Left colon (tissue), 2 donors: ENCODE measurements around the gene HNRNPU. TPM values are rescaled to one million over a fixed set of nuclear protein-coding genes. Genes with fewer than 3 reads are reported as not detected.

ENCODE experiments used
- ATAC-seq: fragments of 200-7000 bp; cut with Tn5 transposase; one replicate; pipeline ENCODE4 v1.9.1; 2020; ENCODE audit warnings: mild to moderate bottlenecking, moderate library complexity
- DNase-seq, 2 donors: peaks; one replicate each; pipeline ENCODE4 v3.0.0-alpha.2; 2020
- intact Hi-C, 2 donors: fragments of 100-400 bp; cut with DNase I in 1 of 2; cut with micrococcal nuclease in 1 of 2; formaldehyde crosslinking; loops; one replicate each; pipeline versions ENCODE4 v1.11.2 to v1.14.0; 2022; cut with DNase I, micrococcal nuclease
- total RNA-seq, 2 donors: library from RNA; stranded (reverse); fragmentation: NEBNext Ultra II Directional; extraction: Animal tissue kit (Norgen Biotek cat#: 25700); gene quantifications; one replicate each; pipeline ENCODE4 v1.2.1, GENCODE V29; 2021
- donor health status: DM: no; HTN: no; CAD: no.
- donor health status: DM: yes; HTN: yes; CAD: no.

HNRNPU gene
- total RNA-seq, 2 donors from 2014 or later = 188 to 225 TPM

DNA sequence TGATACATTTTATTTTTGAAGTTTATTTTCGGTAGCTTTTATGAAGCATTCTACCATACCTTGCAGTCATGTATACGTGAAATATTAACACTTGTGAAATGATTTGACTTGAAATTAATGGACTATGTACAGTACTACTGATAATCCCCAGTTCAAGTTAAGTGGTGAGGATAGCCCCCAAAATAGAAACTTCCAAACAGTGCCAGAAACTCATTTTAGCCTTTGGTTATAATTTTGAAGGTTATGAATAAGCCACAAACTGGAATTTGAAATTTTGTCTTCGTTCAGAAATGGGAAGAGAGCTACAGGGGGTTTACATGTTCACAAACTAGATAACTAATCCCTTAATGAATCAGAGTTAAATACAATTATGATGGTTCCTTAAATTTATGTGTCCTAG lies 1.5 kb upstream of the HNRNPU start:
- DNase-seq (no peak), ATAC-seq (no peak)

DNA sequence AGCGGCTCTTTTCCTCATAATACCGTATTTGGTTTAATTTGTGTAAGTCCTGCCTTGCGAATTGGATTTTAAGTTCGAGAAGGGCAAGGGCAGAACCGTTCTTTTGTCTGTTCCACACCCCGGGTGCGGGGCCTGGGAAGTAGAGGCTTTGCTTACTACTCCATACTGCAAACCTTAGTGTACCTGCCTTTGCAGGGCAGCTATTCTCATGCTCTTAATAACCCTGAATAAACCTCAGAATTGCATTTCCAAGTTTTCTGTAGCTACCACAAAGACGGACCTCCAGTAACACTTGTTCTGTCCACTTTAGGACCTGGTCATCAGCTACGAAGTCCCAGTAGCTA lies 657 bp upstream of the HNRNPU start:
- DNase-seq (peak; percentile 36 to 60), ATAC-seq (no peak)
- intact Hi-C loops = loop anchor here in 1 of 2 donors (5.0 to 10.0 kb wide), 2 partner anchors 100 to 177 kb away; a partner anchor contains a TSS

More for the DNA sequence above, 1.5 kb upstream of the HNRNPU start:
- intact Hi-C loops = loop anchor here in 1 of 2 donors (5.0 to 10.0 kb wide), 2 partner anchors 99 to 176 kb away; a partner anchor contains a TSS

DNA sequence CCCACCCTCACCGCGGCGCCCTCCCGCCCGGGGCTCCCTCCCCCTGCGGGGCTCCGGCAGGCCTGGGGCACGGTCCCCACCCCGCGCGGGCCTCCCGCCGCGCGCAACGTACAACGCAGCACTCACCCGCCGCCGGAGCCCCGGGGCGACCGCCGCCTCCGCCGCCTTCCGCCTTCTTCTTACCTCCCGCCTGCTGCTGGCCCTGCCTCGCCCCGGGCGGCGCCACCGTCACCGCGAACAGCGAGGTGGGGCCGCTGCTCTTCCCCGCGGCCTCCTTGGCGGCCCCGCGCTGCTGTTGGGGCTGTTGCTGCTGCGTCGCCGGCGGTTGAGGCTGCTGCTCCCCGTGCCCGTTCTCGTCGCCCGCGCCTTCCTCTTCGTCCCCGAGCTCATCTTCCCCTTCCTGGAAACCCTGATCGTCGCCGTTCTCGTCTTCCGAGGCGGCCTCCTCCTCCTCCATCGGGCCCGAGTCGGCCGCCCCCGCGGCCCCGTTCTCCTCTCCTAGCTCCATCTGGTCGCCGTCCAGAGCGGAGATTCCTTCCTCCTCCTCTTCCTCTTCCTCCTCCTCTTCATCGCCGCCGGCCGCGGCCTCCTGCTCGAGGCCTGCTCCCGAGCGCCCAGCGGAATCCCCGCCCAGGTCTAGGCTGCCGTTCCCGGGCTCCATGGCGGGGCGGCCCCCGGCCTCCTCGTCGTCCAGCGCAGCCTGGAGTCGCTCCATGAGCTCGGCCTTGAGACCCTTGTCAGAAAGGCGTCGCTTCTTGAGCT lies 671 bp downstream of the HNRNPU start:
- DNase-seq = peak; percentile 39 to 58
- ATAC-seq = peak; percentile 29
- intact Hi-C loops = loop anchor here in 1 of 2 donors (10.0 kb wide), 1 partner anchor 101 kb away; a partner anchor contains a TSS

DNA sequence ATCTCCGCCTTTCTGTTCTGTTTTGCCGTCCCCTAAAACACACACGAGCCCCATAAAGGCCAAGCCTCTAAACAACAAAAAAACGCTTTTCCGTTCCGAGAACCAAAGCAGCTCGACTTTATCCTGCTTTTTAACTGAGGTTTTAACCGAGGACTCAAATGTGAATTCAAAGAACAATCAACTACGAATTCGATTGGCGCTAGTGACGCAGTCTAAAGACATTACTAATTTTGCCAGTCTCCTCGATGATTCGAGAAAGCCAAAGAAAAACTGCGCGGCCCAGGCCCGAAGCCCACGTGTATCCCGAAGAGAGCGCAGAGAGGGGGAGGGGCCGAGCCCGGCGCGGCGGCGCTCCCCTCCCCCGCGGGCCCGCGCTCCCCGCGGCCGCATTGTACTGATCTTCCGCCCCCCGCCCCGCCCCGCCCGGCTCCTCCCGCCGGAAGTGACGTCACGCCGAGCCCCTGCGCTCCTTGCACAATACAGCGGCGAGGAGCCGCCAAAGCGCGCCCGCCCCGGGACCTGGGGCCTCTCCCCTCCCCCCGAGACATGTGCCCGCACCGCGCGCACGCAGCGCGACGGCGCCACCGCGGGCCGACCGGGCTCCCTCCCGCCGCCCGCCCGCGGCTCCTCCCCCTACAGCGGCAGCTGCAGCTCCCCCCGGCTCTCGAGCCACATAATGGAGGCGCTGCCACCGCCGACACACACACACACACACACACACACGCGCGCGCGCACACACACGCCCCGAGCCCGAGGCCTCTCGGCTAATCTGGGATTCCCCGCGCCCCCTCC lies 1.4 kb downstream of the HNRNPU start:
- ATAC-seq (peak; percentile 76), DNase-seq (peak; percentile 97)
- intact Hi-C loops = loop anchor here in 1 of 2 donors (10.0 kb wide), 1 partner anchor 102 kb away; a partner anchor contains a TSS

DNA sequence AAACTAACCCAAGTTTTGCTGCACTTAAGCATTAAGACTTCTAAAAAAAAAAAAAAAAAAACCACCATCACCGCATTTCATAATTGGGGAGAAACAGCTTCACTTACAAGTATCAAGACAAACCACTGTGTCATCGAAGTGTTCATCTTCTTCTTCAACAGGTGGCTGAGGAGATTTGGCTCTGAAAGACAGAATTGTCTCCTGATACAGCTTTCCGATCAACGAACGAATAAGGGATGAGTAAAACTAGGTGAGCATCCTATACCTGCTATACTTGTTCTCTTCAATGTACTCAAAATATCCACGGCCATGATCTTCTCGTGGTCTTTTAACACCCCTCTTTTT lies 2.0 kb downstream of the HNRNPU start:
- intact Hi-C loops = loop anchor here in 1 of 2 donors (10.0 kb wide), 1 partner anchor 102 kb away; a partner anchor contains a TSS
- no peak for ATAC-seq
- DNase-seq = no peak

DNA sequence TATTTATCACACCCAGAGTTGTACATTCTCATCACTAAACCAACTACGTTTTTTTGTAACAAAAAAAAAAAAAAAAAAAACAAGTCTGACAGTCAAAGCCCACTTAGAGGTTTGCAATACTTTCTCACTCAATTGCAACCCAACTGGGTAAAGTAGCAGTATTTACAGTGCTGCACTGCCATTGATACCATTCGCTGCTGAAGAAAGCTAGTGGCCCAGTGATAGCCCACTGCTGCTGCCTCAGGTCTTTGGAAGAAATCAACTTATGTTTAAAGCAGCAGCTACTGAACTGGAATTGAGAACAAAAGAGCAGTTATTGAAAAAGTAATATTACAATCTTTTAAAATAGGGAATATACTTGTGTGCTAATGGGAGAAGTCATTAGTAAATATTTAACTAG lies 2.7 kb downstream of the HNRNPU start:
- no peak for ATAC-seq
- intact Hi-C loops = loop anchor here in 1 of 2 donors (10.0 kb wide), 1 partner anchor 103 kb away; a partner anchor contains a TSS

DNA sequence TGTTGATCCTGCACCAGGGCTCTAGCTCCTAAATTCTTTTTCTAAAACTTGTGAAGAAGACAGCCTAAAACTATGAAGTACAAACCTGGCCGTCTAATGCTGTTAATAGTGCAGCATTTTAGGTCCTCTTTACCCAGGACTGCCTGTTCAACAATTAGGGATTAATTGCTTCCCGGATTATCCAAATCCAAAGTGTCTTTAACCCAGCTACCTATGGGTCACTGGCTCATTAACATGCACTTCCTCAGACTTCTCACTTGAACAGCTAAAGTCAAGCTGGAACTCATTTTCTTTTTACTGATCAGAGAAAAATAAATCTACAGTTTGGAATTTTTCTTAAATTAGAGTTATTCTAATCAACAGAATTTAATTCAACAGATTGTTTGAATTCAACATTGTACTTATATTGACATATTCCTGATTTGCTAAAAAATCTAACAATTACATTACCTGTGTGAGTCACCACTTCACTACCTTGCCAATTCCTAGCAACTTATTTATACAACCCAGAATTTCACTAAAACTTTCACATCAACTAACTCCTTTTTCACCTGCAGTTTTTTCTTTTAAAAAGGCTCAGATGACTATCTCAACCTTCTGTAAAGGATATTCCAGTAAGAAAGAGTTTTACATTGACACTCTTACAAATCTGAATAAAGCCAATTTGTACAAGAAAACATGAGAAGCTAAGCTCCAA lies 3.3 kb downstream of the HNRNPU start:
- ATAC-seq (no peak), DNase-seq (no peak)
- intact Hi-C loops = loop anchor here in 1 of 2 donors (10.0 kb wide), 1 partner anchor 104 kb away; a partner anchor contains a TSS

More for the DNA sequence above, 2.7 kb downstream of the HNRNPU start:
- DNase-seq = no peak

DNA sequence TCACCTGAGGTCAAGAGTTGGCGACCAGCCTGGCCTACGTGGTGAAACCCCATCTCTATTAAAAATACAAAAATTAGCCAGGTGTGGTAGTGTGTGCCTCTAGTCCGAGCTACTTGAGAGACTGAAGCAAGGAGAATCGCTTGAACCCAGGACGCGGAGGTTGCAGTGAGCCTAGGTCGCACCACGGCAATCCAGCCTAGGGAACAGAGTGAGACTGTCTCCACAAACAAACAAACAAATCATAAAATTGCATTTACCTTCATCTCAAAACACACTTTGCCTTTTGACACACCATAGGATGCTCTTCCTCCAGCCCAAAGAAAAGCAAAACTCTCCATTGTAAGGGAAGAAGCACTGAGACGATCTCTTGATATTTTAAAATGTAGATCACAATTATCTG lies 4.3 kb downstream of the HNRNPU start:
- no peak for DNase-seq
- intact Hi-C loops = loop anchor here in 1 of 2 donors (10.0 kb wide), 1 partner anchor 105 kb away; a partner anchor contains a TSS
- no peak for ATAC-seq

DNA sequence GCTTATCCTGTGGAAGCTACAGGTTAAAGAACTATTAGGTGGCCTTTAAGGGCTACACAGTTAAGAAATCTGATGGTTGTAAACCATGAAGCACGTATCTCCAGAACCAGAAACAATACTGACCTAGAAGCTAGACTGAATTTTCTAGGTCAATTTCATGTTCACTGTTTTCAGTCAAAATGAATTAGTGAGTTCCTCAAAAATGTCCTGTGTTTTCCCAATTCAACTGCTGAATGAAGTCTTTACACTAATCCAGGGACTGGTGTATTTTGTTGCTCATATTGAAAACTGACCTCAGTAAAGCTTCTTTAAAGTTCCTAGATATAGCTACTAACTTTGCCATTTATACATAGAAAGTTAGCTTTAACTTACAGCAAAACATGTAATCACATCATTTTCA lies 6.0 kb downstream of the HNRNPU start:
- intact Hi-C loops = no loop called here
- ATAC-seq (no peak), DNase-seq (no peak)

DNA sequence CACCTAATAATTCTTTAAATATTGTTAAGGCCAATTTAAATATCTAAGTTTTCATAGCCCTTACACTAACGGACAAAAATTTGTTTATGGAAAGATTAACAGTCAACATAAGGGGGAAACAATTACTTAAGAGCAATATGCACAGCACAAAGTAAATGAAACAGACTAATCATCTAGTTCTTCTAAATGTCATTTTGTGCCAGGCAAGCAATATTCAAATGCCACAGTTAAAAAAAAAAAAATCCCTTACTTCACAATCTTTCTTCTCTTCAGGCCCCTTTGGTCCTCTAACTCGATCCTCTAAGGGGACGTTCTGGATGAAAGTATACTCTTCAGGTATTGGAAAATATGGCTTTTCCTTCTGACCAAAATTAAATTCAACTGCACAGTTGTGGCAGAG lies 6.6 kb downstream of the HNRNPU start:
- ATAC-seq (no peak), DNase-seq (no peak)
- intact Hi-C loops = no loop called here

DNA sequence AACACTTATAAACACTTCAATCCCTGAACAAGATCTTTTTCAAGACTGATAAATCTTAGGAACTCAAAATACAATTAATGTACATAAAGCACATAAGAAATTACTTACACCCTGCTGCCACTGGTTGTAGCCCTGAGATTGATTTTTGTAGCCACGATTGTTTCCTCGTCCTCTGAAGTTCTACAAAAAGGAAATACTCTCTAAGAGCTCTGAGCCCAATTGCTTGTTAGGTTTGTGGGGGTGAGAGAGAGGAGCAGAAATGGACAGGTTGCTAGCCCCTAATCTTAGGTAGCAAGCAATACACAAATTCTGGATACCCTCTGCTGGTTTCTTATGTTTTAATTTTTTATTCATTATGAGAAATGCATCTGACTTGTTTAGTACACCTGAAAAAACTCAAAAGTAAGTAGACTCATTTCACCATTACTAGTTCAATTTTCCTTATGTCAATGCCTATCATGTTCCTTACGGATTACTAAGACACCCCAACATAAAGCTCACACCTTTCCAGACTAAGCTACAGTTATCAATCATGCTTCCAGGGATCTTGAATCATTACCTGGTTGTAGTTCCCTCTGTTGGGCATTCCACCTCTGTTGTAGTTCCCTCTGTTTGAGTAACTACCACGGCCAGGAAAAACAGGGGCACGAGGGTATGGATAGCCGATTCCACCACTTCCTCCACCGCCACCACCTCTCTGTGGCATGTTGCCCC lies 9.3 kb downstream of the HNRNPU start:
- intact Hi-C loops = no loop called here
- DNase-seq (no peak), ATAC-seq (no peak)

DNA sequence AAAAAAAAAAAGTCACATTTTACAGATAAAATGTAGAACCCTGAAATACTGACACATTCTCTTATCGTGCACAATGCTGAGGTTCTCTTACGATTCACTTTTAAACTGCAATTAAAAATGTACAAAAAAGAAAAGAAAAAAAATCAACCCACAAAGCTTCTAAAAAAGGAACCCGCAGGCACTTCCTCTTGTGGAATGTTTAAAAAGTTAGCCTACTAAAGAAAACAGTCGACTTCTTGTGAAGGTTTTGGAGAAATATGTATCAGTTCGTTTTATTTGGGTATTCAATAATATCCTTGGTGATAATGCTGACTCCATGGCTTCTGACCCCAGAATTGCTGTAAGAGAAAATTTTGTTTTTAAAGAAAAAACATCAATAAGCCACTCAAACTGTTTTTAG lies 10.2 kb downstream of the HNRNPU start:
- DNase-seq (no peak), ATAC-seq (no peak)
- intact Hi-C loops = no loop called here

DNA sequence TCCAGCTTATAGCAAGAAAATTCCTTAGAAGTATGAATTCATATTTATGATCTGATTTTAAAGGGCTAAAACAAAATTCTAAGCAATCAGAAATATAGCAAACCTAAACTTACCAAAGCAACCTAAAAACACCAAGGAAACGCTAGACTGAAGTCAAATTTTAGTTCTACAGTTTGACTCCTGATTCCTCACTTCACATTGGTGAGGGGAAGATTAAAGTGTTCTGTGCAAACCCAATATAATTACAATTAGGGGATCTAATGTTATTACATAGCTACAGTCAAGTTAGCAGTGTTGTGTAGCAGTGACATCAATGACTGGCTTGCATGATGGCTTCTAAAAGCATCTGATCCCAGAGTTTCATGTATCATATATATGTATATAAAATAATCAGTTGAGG lies 11.6 kb downstream of the HNRNPU start:
- DNase-seq (no peak), ATAC-seq (no peak)
- intact Hi-C loops = no loop called here

DNA sequence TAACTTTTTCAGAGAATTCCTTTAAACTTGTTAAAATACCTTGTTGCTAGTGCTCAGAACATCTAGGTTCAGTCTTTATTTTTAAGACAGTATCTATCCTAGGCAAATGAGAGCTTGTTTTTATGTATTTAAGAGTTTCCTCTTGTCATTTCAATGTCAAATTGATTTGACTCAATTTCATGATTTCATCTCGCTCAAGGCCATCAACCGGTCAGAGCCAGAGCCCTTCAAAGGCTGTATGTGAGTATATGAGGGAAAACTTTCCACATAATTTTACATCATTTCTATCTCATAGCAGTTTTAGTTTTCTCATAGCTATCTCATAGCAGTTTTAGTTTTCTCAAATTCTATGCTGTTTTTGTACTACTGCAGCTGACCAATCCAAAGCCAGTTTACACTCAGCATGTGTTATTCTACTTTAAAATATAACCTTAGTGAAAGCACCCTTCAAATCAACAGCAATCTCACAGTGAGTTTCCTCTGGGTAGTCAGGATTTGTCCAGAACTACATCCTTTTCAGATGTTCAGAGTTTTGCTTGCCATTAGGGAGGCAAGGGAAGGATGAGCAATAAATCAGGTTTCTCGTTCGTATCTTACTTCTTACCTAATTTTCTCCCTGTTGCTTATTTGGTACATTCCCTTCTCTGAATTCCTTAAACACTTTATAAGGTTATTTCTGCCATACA lies 12.7 kb downstream of the HNRNPU start:
- intact Hi-C loops = no loop called here
- DNase-seq (no peak), ATAC-seq (no peak)

DNA sequence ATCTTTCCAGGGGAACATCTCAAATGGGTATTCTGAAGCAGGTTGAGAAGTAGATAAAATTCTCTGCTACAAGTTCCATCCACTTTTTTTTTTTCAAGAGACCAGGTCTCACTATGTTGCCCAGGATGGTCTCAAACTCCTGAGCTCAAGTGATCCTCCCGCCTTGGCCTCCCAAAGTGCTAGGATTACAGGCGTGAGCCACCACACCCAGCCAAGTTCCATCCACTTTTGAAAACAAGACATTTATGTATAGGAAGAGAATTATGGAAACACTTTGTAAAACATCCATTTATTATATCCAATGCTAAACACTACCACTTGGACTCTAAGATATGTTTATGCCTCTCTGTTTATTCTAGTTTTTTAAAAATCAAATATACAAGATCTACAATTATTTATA lies 13.4 kb downstream of the HNRNPU start:
- intact Hi-C loops = no loop called here
- ATAC-seq = no peak
- DNase-seq = no peak

DNA sequence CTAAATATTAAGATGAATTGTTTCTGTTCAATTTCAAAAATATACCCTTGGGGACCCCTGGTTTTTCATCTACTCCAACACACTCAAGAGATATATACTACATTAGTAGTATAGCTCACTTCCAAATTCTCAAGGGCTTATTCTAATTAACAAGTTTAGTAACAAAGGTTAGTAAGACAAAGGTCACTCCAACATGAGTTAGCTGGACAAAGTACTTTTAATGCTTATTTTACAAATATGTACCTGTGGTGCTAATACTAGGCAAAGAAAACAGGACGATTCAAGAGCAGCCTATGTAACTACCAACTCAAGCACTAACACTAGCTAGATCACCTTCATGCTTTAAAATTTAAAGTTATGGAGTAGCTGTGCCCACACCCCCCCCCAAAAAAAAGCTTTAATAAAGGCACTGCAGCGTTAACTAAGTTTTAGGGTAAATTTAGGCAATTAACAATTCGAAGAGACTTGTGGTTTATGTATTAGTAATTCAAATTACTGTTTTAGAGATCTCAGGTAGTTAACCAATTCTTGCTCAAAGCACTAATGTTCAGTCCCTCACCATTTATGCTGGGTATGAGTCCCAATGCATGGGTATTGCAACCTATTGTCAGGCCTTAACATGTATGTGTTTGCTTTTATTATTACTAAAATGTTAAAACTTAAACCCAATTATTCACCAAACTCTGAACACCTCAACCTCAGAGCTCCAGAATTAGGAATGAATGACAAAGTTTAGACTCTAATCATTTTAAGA lies 14.1 kb downstream of the HNRNPU start:
- ATAC-seq = peak; percentile 13
- intact Hi-C loops = no loop called here
- DNase-seq = no peak

DNA sequence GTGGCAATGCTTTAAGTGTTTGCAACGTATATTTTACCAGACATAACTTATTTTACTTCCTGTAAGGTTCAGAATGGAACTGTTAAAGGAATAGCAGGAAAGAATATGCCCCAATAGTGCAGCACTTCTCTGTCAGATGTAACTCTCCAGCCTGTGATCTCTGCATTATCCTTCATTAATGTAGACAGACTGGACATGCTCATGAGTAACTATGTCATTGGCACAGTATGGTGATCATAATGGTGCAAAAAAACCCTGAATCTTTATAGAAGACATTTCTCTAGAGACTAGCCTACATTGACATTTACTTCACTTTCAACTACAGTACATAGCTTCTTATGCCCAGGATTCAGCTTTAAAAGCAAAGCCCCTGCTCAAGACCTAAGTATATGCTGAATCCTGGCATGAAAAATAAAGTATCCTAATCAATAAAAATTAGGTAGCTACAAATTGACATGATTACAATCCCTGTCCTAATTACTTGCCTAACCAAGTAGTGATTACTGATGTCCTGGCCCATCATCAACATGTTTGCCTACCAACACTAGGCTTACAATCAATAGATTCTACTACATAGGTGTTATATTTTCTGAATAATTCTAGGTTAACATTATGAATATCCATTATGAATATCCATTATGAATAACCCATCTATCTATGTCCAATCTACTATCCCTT lies 15.0 kb downstream of the HNRNPU start:
- DNase-seq (no peak), ATAC-seq (peak; percentile 15)
- intact Hi-C loops = no loop called here
